ENCODE measurements around the gene SCAI.

- TF ChIP-seq POLR2A (IDR thresholded peaks at IDR 0.05) (no peak), CTCF (IDR thresholded peaks at IDR 0.05) (no peak)
Measured at GRCh38 chr9:125166762-125167161, 23.4 kb upstream of the SCAI start.

Measured in ovary (tissue), 3 donors.